Medulla oblongata (tissue), 1 donor: ENCODE data around the gene SOSTDC1.
"Not testable (repeated sequence)": the region's sequence is repeated elsewhere in the genome, so short reads cannot be mapped to it uniquely, and the experiment has no call there.

Experiments used
- DNase-seq: peaks from one replicate; pipeline ENCODE4 v3.0.0-alpha.2; 2015; ENCODE audit errors: extremely low spot score

The SOSTDC1 gene

GRCh38 chr7:16465469-16466361 lies at the start of gene SOSTDC1:
Gene SOSTDC1, minus strand, starts transcription at chr7:16465738. Its CDS starts 70 bp downstream, at chr7:16465668.
- DNase-seq: no peak

GRCh38 chr7:16514729-16515128 lies 49.2 kb upstream of the SOSTDC1 start:
- DNase-seq: no peak

DNA sequence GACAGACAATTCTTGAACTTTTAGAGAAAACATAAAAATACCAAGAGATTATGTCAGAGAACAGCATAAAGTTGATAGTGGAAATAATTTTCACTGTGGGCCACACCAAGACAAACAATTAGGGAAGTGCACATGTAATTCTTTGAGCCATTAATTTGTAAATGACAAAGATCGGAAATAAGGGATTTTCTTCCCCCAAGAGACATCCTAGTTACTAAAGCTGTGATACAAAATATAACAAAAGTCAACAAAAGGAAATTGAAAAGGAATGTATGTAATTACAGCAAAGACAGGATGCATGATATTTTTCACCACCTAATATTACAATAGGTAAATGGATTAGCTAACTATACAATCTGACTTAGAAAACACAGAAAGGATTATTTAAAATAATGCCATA lies 48.7 kb upstream of the SOSTDC1 start:
- no peak for DNase-seq

GRCh38 chr7:16512097-16512496 lies 46.6 kb upstream of the SOSTDC1 start:
- no peak for DNase-seq

DNA sequence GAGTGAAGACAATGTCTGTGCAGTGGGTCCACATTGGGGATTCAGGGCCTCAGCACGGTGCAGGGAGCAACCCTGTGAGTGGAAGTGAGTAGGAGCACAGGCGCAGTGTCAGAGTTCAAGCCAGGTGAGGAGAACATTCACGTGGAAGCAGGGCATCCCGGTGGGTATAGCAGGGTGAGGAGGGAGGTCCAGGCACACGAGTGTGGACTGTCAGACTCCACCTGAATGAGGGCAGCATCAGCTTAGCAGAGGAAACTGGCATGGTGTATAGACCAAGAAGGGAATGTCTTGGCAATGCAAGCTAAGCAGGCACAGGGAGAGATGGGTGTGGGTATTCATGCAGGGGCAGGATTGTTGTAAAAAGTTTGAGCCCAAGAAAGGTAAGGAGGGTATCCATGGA lies 45.8 kb upstream of the SOSTDC1 start:
- no peak for DNase-seq

GRCh38 chr7:16509829-16510228 lies 44.3 kb upstream of the SOSTDC1 start:
- no peak for DNase-seq

DNA sequence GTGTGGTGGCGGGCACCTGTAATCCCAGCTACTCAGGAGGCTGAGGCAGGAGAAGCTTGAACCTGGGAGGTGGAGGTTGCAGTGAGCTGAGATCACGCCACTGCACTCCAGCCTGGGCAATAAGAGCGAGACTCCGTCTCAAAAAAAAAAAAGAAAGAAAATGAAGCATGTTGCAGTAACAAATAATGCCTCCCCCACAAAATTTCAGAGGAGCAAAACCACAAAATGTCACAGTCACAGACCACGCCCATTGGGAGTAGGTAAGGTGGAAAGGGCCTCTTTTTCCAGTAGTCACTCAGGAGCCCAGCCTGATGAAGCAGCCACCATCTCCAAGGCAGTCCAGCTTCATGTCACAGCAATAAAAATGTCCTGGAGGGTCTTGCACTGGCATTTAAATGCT lies 40.9 kb upstream of the SOSTDC1 start:
- not testable (repeated sequence) for DNase-seq

DNA sequence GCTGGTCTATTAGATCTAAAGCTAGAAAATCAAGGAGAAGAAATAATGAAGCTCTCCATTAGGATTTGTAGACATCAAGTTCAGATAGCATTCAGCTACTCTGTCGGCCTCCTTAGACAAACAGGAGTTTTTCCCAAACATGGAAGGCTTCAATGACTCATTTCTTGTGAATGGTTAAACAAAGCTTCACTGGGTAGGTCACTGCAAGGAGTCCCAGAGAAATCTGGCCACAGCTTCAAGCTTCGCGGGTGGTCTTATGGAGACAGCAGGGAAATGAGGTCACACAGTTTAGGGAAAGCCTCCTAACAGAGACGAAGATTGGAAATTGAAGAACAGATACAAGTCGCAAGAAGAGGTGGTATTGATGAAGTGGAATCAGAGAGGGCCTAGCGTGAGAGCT lies 38.5 kb upstream of the SOSTDC1 start:
- no peak for DNase-seq

GRCh38 chr7:16502303-16502702 lies 36.8 kb upstream of the SOSTDC1 start:
- no peak for DNase-seq

DNA sequence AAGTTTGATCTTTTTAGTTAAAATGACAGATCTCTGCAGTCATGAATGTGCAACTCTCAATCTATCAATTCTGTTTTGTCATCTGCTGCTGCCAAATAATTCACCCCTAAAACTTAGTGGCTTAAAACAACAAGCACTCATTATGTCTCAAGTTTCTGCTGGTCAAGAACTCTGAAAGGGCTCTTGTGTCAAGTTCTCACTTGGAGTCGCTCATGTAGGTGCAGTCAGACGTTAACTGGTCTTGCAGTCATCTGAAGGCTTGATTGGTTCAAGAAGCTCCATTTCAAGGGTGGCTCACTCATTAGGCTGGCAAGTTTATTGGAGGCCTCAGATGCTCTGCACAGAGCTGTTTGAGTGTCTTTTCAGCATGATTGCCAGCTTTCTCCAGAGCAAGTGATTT lies 32.6 kb upstream of the SOSTDC1 start:
- DNase-seq: no peak

DNA sequence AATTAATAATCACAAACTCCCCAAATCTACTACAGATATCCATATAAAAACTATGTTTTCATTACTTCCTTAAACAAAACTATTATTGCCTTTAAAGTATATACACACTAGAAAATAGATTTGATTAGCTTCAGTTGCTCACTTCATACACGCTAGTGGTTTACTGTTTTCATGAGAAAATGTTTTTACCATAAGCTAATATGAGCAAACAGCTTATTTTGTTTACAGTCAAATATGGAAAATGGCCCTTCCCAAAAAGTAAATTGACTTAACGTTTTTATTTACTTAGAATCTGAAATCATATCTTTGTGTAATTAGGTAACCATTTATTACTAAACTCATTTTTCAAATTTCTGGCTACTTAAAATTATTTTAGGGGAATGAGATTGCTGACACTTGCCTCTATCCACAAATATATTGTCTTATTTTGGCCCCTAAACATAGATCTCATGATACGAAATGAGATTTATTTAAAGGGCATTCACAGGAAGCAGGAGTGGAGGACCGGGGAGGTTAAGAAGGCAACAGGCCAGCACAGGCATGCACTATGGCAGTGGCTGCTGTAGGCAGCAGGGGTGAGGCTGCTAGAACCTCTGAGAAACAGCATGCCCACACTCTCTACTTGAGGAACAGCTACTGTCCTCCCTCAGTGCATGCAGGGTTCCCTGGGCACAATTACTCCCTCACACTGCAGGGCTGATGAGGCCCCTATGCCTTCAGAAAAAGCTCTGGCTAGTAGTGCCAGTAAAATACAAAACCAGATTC lies 29.6 kb upstream of the SOSTDC1 start:
- DNase-seq: no peak

GRCh38 chr7:16494551-16494950 lies 29.0 kb upstream of the SOSTDC1 start:
- no peak for DNase-seq

GRCh38 chr7:16493266-16493665 lies 27.7 kb upstream of the SOSTDC1 start:
- DNase-seq: no peak

DNA sequence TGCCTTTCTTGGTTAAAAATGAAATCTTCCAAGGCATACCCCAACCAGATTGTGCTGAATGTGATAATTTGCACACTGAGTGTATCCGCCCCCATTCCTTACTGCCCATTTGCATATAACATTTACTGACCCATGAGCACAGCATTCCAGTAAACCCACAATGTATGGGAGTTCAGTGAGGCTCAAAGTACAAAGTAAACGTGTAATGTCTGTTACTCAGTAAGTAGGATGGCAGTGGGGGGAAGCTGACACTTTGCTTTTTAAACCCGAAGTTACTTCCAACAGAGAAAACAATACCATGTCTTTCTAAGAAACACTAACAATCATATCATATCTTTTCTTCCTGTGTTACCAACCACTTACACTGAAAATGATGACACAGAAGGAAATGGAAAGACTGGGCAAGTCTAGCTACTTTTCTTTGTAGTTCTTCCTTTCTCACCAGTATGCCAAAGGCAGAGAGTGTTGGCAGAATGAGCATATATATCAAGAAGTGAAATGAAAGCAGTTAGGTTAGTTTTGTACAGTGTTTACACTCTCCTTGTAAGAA lies 27.1 kb upstream of the SOSTDC1 start:
- no peak for DNase-seq

DNA sequence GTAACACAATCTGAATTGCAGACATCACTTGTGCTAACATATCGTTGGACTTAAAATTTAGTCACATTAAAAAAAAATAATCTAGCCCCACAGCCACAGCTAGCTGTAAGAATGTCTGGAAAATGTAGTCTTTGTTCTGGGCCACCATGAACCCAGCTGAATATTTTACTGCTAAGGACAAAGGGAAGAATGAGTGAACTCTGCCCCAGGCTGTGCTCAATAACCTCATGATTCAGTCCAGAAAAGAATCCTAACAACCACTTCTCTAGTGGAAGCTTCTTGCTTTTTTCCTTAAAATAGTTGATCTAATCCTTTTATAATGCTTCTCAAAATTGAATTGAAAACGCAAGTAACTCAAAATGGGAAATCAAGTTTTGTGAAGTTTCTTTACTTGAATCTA lies 25.6 kb upstream of the SOSTDC1 start:
- DNase-seq: peak; percentile 34

- DNase-seq: no peak
These were observed 19.1 kb upstream of the SOSTDC1 start for GRCh38 chr7:16484453-16485158.

DNA sequence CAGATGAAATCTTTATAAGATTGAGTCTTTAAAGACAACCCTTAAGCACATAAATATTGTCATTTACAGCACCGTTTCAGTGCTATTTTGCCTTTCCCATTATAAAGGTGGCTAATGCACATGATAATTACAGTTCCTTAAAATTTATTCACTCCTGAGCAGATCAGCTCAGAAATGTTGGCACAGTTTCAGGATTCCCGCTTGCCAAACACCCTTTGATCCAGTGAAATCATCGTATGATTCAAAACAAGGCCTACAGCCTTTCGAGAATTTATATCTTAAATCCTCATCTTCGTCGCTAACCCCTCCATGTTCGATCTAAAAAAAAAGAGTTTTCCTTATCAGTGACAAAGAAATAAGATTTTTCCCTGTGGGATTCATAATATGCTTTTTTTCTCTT lies 14.1 kb upstream of the SOSTDC1 start:
- no peak for DNase-seq

DNA sequence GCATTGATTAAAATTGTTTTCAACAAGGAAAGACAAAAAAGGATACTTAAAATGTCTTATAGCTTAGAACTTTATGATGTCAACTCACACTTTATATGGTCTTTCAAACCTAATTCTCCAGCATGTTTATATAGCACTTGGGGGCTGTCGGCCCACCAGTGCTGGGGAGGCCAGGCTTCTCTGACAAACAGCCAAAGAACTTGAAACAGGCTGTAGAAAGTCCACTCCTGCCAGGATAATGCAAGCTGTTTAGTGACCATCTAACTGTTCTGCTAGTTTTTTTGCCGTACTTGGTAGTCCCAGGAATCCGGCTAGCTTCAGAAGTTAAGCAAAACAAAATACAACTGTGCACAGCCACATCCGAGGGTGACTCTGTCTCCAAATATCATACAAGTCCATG lies 13.6 kb upstream of the SOSTDC1 start:
- DNase-seq: no peak

DNA sequence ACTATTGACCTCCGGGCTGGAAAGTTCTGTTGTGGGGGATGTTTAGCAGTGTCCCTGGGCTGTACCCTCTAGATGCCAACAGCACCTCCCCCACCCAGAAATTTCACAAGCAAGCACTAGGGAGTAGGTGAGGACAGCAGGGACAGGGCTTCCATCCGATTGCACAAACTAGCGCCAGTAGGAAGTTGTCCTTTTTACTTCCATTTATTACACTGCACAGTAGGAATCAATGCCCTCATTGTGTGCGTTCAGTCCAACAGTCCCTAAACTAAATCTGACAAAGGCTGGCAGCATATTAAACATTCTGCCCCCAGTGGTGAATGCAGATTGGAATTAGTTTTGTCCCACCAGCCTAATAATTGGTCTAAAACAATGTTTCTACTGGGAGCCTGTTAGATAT lies 6.4 kb upstream of the SOSTDC1 start:
- peak; percentile 36 for DNase-seq

GRCh38 chr7:16463949-16464715 lies 1.4 kb downstream of the SOSTDC1 start:
- no peak for DNase-seq

DNA sequence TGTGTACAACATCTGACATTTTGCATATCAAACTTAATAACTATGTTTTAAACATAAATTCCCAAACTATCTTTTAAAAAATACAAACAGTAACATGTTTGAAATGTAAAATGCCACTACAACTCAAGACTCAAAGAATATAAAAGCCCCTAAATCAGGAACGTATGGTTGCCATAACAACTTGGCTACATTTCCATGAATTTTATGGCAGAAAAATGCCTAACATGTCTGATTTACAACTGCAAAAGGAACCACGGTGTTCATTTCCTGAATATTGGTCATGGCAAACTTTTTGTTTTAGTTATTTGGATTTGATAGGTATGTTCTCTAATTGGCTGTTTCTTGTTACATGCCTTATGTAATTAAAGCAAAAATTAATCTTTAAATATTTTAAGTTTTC lies 2.0 kb downstream of the SOSTDC1 start:
- DNase-seq: no peak
